Neural progenitor cell (in vitro differentiated cells): ENCODE measurements around the gene PTCD2.

Source experiments
- EZH2 ChIP-seq: fragments of 200-600 bp; sonication (generic); IDR thresholded peaks from 2 replicates; pipeline ENCODE4 v1.6.1; 2017; ENCODE audit warnings: antibody characterized with exemption, mild to moderate bottlenecking, moderate library complexity
- EZH2phosphoT487 ChIP-seq: fragments of 200-600 bp; sonication (generic); IDR thresholded peaks from 2 replicates; pipeline ENCODE4 v1.6.1; 2017; ENCODE audit warnings: antibody characterized with exemption
- TF ChIP-seq, protein P1 (sequence below): fragments of 200-600 bp; sonication (generic); IDR thresholded peaks from 2 replicates; pipeline ENCODE4 v1.5.1; 2017; ENCODE audit warnings: antibody characterized with exemption, mild to moderate bottlenecking

DNA sequence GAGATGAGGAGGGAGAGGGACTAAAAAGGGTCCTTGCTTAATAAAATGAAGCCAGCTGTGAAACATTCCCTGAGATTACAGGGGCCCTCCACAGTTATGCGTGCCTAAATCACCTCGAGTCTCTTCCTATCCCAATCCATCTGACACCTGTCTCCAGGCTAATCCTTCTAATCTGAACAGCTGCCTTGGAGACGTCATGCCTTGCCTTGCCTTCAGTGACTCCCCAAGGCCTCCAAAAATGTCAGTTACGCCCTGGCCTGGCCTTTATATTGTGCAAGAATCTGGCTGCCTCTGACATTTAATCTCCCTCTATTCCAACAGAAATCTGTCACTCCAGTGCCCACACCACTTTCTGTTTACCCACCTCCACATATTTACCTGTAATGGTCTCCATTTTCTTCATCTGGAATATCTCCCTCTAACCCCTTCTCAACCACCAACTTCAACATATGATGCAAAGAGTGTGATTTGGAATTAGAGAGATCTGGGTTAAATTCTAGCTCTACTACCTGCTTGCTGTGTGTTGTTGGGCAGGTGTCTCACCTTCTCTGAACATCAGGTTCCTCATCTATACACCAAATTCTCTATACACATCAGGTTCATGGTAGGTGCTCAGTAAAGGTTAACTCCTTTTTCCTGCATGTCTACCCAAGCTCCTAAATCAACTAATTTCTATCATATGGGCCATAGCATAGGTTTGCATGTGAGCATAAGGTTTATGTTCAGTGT lies 57.9 kb downstream of the PTCD2 start:
- TF ChIP-seq, protein P1, sequence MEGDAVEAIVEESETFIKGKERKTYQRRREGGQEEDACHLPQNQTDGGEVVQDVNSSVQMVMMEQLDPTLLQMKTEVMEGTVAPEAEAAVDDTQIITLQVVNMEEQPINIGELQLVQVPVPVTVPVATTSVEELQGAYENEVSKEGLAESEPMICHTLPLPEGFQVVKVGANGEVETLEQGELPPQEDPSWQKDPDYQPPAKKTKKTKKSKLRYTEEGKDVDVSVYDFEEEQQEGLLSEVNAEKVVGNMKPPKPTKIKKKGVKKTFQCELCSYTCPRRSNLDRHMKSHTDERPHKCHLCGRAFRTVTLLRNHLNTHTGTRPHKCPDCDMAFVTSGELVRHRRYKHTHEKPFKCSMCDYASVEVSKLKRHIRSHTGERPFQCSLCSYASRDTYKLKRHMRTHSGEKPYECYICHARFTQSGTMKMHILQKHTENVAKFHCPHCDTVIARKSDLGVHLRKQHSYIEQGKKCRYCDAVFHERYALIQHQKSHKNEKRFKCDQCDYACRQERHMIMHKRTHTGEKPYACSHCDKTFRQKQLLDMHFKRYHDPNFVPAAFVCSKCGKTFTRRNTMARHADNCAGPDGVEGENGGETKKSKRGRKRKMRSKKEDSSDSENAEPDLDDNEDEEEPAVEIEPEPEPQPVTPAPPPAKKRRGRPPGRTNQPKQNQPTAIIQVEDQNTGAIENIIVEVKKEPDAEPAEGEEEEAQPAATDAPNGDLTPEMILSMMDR = no peak
- TF ChIP-seq EZH2 = no peak
- TF ChIP-seq EZH2phosphoT487 = no peak
